HG02763 (cell line): Measurements from ENCODE around the gene IMPG1.

Experiments
- ATAC-seq: cut with Tn5 transposase; IDR thresholded peaks from one replicate; pipeline ENCODE4 v1.9.1; 2021; ENCODE audit warnings: mild to moderate bottlenecking, moderate library complexity; ENCODE audit not compliant: unreplicated experiment

The IMPG1 gene

DNA sequence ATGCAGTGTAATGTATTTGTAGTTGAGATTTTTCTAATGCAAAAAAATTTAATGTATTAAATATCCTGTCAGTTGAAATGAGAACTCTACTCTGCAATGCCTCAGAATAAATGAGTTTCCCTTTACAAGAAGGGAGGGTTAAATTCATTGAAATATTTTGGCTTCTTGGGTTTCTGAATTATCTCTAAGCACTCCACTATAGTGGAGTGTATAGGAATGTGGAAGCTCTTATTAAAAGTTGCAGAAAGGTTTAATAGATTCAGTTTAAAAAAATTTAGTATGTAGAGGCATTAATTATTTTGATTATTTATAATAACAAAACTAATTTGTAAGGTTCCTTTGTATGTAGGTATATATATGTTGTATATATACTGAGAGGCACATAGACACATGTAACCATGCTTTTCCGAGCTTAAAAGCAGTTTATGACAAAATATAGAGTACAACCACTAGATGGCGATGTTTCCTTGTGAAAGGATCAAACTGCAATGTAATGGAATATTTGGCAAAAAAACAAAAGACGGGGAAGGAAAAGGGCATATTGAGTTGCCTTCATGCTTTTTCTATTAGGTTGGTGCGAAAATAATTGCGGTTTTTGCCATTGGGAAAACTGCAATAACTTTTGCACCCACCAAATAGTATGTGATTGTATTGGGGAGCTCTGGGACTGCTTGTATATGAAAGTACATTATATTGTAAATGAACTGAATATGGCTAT is 179.2 kb downstream of the IMPG1 start:
- ATAC-seq = peak; percentile 74

DNA sequence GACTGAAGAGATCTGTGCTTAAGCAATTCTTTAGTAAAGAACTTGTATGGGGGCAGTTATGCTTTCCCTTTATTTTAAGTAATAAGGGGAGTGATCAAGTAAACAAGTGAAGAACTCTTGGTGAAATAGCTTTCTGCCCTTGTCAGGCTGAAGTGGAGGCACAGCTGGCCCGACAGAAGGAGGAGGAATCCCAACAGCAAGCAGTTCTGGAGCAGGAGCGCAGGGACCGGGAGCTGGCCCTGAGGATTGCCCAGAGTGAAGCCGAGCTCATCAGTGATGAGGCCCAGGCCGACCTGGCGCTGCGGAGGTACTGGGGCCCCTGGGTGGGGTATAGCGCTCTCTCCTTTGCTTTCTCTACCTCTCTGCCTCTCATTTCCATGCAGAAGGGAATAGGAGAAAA is 180.1 kb downstream of the IMPG1 start:
- ATAC-seq = no peak

DNA sequence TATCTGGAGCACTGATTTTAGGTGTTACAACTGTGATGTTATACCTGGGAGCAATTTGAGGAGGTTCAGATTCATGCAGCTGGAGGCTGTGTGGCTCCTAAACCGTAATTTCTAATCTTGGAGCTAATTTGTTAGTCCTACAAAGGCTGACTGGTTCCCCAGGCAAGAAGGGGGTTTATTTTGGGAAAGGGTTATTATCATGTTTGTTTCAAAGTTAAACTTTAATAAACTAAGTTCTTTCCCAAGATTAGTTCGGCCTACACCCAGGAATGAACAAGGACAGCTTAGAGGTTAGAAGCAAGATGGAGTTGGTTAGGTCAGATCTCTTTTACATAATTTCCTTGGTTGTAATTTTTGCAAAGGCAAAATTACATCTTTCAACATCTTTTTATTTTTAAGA is 187.6 kb downstream of the IMPG1 start:
- ATAC-seq = no peak

DNA sequence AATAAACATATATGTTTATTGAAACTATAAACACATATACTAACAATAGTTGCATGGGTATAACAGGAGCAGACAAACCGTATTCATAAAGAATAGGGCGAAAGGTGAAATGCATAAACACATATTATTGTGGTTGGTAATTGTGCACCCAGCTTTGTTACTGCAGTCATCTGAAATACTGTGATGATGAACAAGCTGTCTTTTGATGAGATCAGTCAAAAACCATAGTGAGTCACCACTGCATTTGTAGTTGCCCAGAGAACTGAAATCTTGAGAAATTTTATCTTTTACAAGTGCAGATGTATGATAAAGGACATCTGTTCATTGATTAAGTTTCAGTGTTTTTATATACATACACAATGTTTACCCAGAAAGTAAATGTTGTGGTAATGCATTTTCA is 189.7 kb downstream of the IMPG1 start:
- ATAC-seq = no peak

DNA sequence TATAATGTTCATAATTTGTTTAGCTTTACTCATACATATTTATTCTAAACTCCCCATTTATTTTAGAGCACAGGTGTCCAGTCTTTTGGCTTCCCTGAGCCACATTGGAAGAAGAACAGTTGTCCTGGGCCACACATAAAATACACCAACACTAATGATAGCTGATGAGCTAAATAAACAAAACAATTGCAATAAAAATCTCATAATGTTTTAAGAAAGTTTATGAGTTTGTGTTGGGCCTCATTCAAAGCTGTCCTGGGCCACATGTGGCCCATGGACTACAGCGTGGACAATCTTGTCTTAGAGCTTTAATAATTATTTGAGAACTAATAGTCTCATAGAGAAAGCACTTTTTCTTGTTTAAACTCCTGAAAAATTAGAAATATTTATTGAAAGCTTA is 192.2 kb downstream of the IMPG1 start:
- no peak for ATAC-seq

DNA sequence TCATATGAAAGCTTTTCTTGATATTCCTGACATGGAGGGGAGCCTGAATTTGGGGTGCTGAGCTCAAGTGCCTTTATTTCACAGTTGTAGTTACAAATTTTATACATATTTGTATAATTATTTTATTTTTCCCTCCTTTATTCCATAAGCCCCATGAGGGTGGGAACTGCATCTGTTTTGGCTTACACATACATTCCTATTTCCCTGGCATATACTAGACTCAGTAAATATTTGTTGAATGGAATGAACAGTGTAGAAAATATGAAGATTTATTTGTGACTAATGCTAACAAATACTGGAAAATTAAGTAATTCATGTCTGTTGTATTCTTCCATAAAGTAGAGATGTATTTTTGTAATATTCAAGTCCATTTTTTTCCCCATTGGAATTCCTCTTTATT is 196.3 kb downstream of the IMPG1 start:
- ATAC-seq = no peak

DNA sequence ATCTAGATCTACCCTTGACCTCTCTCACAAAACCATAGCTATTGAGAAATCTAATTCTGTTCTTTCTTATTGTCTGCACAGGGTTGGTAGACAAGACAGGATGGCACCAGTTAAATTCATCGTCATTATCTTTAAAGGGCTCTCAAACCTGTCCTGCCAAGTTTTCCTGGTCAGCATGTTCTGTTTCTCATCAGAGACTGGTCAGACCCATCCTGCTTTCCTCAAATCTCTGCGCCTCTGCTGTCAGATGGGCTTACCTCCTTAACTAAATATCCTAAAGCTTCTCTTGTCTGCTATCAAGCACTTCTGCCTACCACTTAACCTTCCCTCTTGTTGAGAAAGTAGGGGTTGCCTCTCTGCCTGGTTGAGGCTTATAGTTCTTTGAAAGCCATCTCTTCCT is 198.2 kb downstream of the IMPG1 start:
- no peak for ATAC-seq
